SU-DHL-6 (cell line): ENCODE data around the gene TMPRSS5.

ENCODE experiments used
- CTCF ChIP-seq: fragments of 200-600 bp; sonication (generic); IDR thresholded peaks from one replicate; pipeline ENCODE4 v1.5.1; 2017; ENCODE audit warnings: antibody characterized with exemption, mild to moderate bottlenecking, low read length, moderate library complexity; ENCODE audit not compliant: insufficient read depth, poor library complexity, severe bottlenecking
- EZH2phosphoT487 ChIP-seq: fragments of 200-600 bp; sonication (generic), shearing (Covaris generic); conservative IDR thresholded peaks from 2 replicates; pipeline ENCODE4 v1.6.1; 2018; ENCODE audit warnings: mild to moderate bottlenecking, antibody characterized with exemption, low read length, moderate library complexity, mixed read lengths

- TF ChIP-seq CTCF (no peak), EZH2phosphoT487 (no peak)
Observed at GRCh38 chr11:113710989-113711388, 4.9 kb upstream of the TMPRSS5 start.
